GM10847 (cell line): ENCODE data around the gene TIA1.

Experiments used
- POLR2A ChIP-seq: IDR thresholded peaks from 2 replicates; pipeline ENCODE4 v1.6.1; 2011; ENCODE audit not compliant: insufficient read length; ENCODE audit errors: extremely low read depth

Gene TIA1

DNA sequence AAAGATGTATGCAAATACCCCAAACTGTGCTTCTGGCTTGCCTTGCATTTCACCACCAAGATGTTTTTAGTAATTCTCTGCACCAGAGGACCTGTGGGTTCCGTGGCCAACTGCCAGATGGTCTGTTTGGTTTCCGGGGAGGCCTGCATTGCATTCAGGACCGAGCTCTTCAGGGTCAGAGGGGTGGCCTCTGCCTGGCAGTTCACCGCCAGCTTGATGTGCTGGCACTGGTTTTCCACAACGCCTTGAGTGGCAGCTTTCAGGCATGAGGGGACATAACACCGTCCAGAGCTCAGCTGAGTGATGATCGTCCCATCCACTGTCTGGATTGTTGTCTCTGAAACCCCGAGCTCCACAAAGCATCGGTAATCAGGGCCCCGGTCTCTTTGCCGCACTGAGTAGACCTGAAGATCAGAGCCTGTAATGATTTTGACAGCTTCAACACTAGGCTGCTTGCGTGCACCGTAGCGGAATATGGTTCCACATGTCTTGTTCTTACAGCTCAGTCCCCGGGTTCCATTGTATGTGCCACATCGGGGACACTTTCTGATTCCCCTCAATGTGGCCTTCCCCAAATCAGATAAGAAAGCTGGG lies 67.0 kb downstream of the TIA1 start:
- no peak for TF ChIP-seq POLR2A

DNA sequence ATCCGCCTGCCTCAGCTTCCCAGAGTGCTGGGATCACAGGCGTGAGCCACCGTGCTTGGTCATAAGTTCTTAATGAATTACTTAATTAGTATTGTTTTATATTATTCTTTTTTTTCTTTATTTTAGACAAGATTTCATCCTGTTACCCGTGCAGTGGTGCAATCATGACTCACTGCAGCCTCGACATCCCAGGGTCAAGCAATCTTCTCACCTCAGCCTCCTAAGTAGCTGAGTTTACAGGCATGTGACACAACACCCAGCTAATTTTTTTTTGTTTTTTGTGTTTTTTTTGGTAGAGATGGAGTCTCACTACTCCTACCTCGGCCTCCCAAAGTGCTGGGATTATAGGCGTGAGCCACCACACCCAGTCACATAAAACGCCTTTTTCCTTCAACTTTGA lies 74.9 kb downstream of the TIA1 start:
- no peak for TF ChIP-seq POLR2A

DNA sequence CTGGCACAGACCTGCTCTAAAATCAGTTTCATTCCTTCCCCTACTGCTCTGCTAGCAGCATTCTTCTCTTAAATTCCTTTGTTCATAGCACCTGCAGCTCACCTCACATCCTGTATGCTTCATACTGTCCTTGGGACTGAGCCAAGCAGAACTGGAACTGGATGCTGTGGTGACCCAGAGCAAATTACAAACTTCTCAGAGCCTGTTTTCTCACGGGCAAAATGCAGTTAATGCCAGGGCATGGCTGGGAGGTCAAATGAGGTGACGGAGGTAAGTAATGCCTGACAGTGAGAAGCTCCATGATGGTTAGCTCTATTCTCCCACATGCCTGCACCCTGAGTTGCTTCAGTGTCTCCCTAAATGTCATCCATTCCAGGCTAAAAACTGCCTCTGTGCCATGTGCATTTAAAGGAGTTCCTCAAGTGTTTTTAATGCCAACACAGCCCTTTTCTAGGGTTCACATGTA lies 87.3 kb downstream of the TIA1 start:
- TF ChIP-seq POLR2A = no peak

DNA sequence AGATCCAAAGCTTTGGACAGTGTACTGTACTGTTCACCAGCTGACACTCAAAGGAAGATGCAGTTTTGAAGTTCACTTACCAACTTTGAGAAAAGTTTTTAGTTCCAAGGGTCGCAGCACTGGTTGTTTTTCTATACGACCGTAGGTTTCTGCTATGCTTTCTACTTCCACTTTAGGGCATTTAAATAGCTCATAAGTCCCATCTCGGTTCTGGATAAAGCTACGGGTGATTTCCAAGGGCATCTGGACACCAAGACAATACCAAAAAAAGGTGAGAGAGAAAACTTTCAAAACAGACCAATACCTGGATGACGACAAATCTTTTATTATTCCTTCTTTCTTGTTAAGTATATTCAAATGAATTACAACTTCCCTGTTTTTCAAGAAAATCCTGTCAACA lies 87.9 kb downstream of the TIA1 start:
- no peak for TF ChIP-seq POLR2A
